Right atrium auricular region (tissue), 2 donors: ENCODE measurements around the gene TGFA. TPM values are rescaled to one million over a fixed set of nuclear protein-coding genes. Genes with fewer than 3 reads are reported as not detected.

ENCODE experiments used
- DNase-seq: peaks from one replicate; pipeline ENCODE4 v3.0.0-alpha.2; 2019; ENCODE audit warnings: low spot score
- H3K27ac ChIP-seq, 2 donors: fragments of 200-600 bp; sonication (generic); 1 replicate in 1 of 2; 2 replicates in 1 of 2; pipeline ENCODE4 v1.5.1; 2016 to 2019
- H3K27me3 ChIP-seq, 2 donors: fragments of 200-600 bp; sonication (generic); one replicate each; pipeline versions ENCODE4 v1.5.1 to v1.6.0; 2017 to 2019
- H3K36me3 ChIP-seq: fragments of 200-600 bp; sonication (generic); one replicate; pipeline ENCODE4 v1.5.1; 2016
- H3K4me1 ChIP-seq, 2 donors: fragments of 200-600 bp; sonication (generic); one replicate each; pipeline versions ENCODE4 v1.5.1 to v1.6.0; 2017 to 2019
- H3K4me3 ChIP-seq, 2 donors: fragments of 200-600 bp; sonication (generic); 1 replicate in 1 of 2; 2 replicates in 1 of 2; pipeline ENCODE4 v1.5.1; 2017 to 2019; ENCODE audit warnings: mild to moderate bottlenecking in 1 of 2, moderate library complexity in 1 of 2
- H3K9me3 ChIP-seq, 2 donors: fragments of 200-600 bp; sonication (generic); one replicate each; pipeline ENCODE4 v1.5.1; 2019
- CTCF ChIP-seq, 2 donors: fragments of 200-600 bp; sonication (generic); IDR thresholded peaks; one replicate each; pipeline ENCODE4 v1.5.1; 2019; ENCODE audit warnings: antibody characterized with exemption in 2 of 2
- total RNA-seq, 2 donors: library from RNA; depleted of rRNA; stranded (reverse); fragments of >200 nt; gene quantifications; one replicate each; pipeline ENCODE4 v1.1.0, GENCODE V29; 2016

Gene TGFA
- total RNA-seq, 2 donors from 2014 or later = 0.24 to 1.7 TPM

GRCh38 chr2:70461414-70461813 is 92.2 kb downstream of the TGFA start:
- TF ChIP-seq CTCF (IDR thresholded peaks at IDR 0.05) = no peak
- no peaks in the 10 kb centered on the region for H3K4me1 ChIP-seq
- no peaks in the 10 kb centered on the region for H3K27me3 ChIP-seq
- H3K4me3 ChIP-seq = no peak overlapping the region
- H3K27ac ChIP-seq = no peak overlapping the region
- no peaks in the 10 kb centered on the region for H3K9me3 ChIP-seq
- no peak for DNase-seq
- H3K36me3 ChIP-seq = no peaks in the 10 kb centered on the region

- no peak for DNase-seq
- Histone ChIP-seq H3K27ac (no peak overlapping the region), H3K4me3 (no peak overlapping the region), H3K27me3 (no peaks in the 10 kb centered on the region), H3K4me1 (no peaks in the 10 kb centered on the region), H3K9me3 (no peaks in the 10 kb centered on the region), H3K36me3 (no peaks in the 10 kb centered on the region)
- no peak for TF ChIP-seq CTCF (IDR thresholded peaks at IDR 0.05)
These were observed 93.3 kb downstream of the TGFA start for GRCh38 chr2:70460333-70460732.

- H3K4me3 ChIP-seq = no peak overlapping the region
- no peaks in the 10 kb centered on the region for H3K27me3 ChIP-seq
- H3K4me1 ChIP-seq = no peaks in the 10 kb centered on the region
- H3K9me3 ChIP-seq = no peaks in the 10 kb centered on the region
- H3K27ac ChIP-seq = no peak overlapping the region
- no peak for TF ChIP-seq CTCF (IDR thresholded peaks at IDR 0.05)
- no peak for DNase-seq
- no peaks in the 10 kb centered on the region for H3K36me3 ChIP-seq
These were observed 95.0 kb downstream of the TGFA start for GRCh38 chr2:70458661-70459060.

- no peak overlapping the region for H3K4me3 ChIP-seq
- H3K27ac ChIP-seq = no peak overlapping the region
- H3K36me3 ChIP-seq = no peaks in the 10 kb centered on the region
- DNase-seq = no peak
- no peaks in the 10 kb centered on the region for H3K27me3 ChIP-seq
- no peak for TF ChIP-seq CTCF (IDR thresholded peaks at IDR 0.05)
- H3K9me3 ChIP-seq = no peaks in the 10 kb centered on the region
- no peaks in the 10 kb centered on the region for H3K4me1 ChIP-seq
These were observed 96.8 kb downstream of the TGFA start for GRCh38 chr2:70456585-70457495.

- no peak for TF ChIP-seq CTCF (IDR thresholded peaks at IDR 0.05)
- H3K36me3 ChIP-seq = no peaks in the 10 kb centered on the region
- no peaks in the 10 kb centered on the region for H3K9me3 ChIP-seq
- DNase-seq = no peak
- H3K4me1 ChIP-seq = no peaks in the 10 kb centered on the region
- no peak overlapping the region for H3K4me3 ChIP-seq
- H3K27me3 ChIP-seq = no peaks in the 10 kb centered on the region
- H3K27ac ChIP-seq = no peak overlapping the region
These were observed 98.6 kb downstream of the TGFA start for GRCh38 chr2:70454936-70455544.
